Measurements from ENCODE around the gene CLDND2.

CLDND2 gene

GRCh38 chr19:51382004-51382403 lies 13.2 kb upstream of the CLDND2 start:
- DNase-seq (ENCODE audit: low read depth): no peak

DNA sequence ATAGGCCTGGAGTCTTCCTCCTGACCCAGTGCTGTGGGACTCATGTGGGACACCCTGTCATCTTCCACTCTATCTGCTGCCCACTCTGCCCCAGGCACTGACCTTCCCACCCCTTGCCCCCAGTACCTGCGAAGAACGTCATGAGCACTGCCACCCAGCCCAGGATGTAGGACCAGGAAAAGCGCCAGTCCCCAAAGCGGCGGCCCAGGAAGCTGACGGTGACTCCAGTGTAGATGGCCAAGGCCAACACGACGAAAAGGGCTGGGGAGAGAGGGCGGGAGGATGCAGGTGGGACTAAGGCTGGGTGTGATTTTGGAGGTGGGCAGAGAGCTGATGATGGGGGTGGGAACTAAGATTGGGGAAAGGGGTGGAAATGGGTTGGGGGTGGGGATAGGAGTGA lies 11.6 kb upstream of the CLDND2 start:
- no peak for DNase-seq (ENCODE audit: low read depth)

GRCh38 chr19:51377422-51377821 lies 8.6 kb upstream of the CLDND2 start:
- DNase-seq (ENCODE audit: low read depth): no peak

DNA sequence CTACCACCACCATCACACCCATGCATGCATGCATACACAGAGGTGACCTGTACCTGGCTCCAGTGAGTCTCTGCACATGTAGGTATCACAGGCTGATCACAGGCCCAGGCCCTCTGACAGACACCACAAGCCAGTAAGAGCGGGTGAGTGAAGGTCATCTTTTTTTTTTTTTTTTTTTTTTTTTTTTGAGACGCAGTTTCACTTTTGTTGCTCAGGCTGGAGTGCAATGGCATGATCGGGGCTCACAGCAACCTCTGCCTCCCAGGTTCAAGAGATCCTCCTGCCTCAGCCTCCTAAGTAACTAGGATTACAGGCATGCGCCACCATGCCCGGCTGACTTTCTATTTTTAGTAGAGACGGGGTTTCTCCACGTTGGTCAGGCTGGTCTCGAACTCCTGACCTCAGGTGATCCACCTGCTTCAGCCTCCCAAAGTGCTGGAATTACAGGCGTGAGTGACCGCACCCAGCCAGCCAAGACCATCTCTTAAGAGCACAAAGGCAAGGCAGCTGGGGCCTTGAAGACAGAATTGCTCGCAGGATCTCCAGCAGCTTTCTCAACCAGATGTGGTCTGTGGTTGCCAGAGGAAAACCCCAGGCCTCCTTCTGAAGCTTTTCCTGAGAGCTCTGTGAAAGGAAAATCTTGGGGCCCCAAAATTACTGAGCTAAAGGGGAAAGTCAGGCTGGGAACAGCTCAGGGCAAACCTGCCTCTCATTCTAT lies 6.9 kb upstream of the CLDND2 start:
- DNase-seq (ENCODE audit: low read depth): no peak

- no peak for DNase-seq (ENCODE audit: low read depth)
Measured at GRCh38 chr19:51372649-51373504, 4.1 kb upstream of the CLDND2 start, which contains the start of gene NKG7. TSS of gene NKG7 (minus strand) at chr19:51372654. CDS start at chr19:51372535, 119 bp downstream.

DNA sequence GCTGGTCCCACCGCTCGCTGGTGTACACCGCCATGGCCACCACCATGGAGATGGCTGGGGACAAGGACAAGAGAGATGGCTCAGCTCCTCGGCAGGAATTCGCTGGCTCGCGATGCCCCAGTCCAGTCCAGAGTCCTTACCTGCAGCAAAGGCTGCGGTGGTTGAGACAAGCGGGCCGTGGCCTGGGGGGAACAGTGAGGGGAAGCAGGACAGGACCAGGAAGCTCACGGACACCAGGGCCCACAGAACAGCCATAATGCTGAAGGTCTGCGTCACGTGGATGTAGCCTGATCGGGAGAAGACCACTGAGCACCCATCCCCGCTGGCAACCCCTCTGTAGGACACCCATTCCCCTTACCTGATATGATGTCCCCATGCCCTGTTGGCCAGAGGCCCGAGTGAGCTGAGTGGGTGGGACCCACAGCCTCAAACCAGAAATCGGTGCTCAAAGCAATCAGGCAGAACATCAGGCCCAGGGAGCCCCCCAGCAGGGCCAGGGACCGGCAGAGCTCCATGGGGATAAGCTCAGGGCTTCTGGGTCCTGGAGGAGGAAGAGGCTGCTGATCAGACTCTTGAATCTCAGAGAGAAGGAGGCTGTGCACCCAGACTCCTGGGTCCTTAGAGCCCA lies 3.3 kb upstream of the CLDND2 start:
- DNase-seq (ENCODE audit: low read depth): no peak

- DNase-seq (ENCODE audit: low read depth): no peak
Measured at GRCh38 chr19:51371186-51371690, 2.4 kb upstream of the CLDND2 start.

GRCh38 chr19:51370230-51370629 lies 1.4 kb upstream of the CLDND2 start:
- DNase-seq (ENCODE audit: low read depth): no peak

GRCh38 chr19:51367565-51368365 lies 1.0 kb downstream of the CLDND2 start:
- peak; percentile 99 for DNase-seq (ENCODE audit: low read depth)

GRCh38 chr19:51367255-51367564 lies 1.6 kb downstream of the CLDND2 start:
- DNase-seq (ENCODE audit: low read depth): no peak

DNA sequence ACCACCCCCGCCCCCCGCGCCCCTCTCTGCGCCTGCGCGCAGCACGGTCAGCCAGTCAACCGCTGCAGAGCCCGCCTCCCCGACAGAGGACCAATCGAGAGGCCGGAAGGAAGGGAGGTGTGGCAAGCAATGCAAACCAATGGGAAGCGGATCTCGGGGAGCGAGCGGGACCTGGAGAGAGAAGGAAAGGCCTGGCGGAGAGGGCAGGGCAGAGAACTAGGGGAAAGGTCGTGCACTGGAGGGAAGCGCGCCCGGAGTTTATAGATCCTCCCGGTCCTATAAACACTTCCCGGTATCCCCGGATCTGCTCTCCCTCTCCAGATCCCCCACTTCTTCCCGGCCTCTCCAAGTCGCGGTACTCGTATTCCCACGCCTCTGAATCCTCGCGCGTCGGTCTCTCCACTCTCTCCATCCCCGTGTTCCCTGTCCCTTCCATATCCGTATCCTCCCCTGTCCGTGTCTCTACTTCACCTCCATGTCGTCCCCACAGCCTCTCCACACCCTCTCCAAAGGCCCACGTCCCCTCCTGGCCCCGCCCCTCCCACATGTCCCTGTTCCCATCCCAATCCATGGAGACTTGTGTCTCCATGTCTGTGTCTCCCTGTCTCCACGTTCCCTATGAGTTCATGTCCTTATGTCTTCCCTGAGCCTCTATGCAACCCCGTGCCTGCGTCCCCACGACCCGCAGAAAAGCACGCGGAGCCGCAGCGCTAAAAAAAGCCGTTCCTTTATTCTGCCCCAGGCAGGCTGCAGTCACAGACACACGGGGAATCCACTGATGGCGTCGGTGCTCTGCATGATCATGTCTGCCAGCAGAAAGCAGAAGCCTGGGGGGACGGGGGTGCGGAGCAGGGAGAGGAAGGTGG lies 2.2 kb downstream of the CLDND2 start:
- DNase-seq (ENCODE audit: low read depth): peak; percentile 98

DNA sequence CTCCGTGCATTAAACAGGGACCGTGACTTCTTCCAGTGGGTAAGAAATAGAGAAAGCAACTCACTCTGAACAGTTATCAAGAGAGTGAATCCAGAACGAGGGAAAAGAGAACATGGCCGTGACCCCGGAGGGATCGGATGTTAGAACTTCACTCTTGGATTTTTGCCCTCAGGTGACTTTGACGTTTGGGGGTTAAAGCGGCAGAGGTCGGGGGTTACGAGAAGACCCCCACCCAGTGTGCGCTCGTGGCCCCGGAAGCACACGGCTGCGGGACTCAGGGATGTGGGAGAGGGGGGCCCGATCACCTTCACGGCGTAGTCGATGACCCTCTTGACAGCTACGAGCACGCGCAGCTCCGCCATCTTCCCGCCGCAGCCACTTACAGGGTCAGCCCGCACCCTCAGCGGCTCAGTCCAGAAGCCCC lies 2.8 kb downstream of the CLDND2 start, which contains the start of gene ETFB:
Gene ETFB (minus strand): TSS at position 424 of the 424 bp plus-strand sequence. CDS start 62 bp downstream, at position 362.
- DNase-seq (ENCODE audit: low read depth): no peak

DNA sequence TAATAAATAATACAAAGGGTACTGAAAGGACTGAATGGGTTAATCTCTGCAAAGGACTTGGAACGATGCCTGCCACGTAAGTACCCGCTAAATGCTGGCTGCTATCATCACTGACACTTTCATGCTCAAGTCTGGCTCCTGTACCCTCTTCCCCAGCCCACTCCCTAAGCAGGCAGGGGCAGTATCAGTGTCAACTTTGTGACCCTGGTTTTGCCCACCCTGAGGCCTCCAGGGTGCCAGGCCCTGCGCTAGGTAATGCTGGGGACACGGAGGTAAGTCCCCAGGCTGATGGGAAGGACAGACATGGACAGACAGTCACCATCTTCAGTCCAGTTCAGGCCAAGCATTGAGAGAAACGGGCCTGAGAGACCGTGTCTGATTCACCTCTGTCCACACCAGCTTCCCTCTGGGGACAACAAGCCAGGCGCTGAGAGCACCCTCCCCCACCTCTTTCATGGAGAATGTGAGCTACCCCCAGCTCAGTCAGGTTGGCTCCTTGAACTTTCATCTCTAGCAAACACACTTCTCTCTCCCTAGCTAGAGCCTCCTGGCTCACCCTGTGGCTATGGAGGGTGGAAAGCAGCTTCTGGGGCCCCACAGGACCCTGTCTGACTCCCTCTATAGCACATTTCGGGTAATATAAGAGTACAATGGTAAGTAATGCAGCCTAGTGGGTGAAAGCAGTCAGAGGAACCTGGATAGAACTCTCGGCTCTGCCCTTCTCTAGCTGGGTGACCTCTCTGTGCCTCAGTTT lies 3.4 kb downstream of the CLDND2 start:
- DNase-seq (ENCODE audit: low read depth): peak; percentile 58

- DNase-seq (ENCODE audit: low read depth): no peak
Measured at GRCh38 chr19:51364200-51365106, 4.3 kb downstream of the CLDND2 start.

- DNase-seq (ENCODE audit: low read depth): no peak
Measured at GRCh38 chr19:51361239-51361638, 7.6 kb downstream of the CLDND2 start.

DNA sequence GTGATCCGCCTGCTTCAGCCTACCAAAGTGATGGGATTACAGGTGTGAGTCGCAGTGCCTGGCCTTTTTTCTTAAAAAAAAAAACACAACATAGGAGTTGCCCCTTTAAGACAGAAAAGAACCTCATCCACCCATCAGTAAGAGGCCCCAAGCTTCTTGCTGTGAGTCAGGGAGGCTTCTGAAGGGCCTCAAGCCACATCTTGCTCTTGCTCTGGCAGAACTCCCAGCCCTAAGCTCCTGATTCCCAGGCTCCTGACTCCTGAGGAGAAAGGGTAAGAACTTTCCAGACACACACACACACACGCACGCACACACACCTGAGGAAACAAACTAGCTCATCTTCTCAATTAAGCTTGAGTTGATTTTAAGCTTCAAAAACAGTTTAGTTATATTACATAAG lies 9.5 kb downstream of the CLDND2 start:
- DNase-seq (ENCODE audit: low read depth): peak; percentile 83

GRCh38 chr19:51357952-51358351 lies 10.9 kb downstream of the CLDND2 start:
- DNase-seq (ENCODE audit: low read depth): peak; percentile 12

- no peak for DNase-seq (ENCODE audit: low read depth)
Measured at GRCh38 chr19:51356159-51356801, 12.5 kb downstream of the CLDND2 start.

Measured in fibroblast of gingiva (primary cell).